ENCODE results near the gene RCSD1. TPM values are rescaled to one million over a fixed set of nuclear protein-coding genes. Genes with fewer than 3 reads are reported as not detected.
A peak's percentile ranks its signal among the peaks of the same experiment; 100 is the strongest.

The RCSD1 gene
- total and polyA plus RNA-seq, 2 of the 4 experiments (the other 2 are of a cell fraction): 0.03 TPM; not detected in 1

GRCh38 chr1:167746013-167746672, 116.1 kb downstream of the RCSD1 start:
- Histone ChIP-seq H3K79me1 (ENCODE audit: low read depth in 1 of 2, low read length in 2 of 2) (peaks cover 21 to 66% of the 10 kb centered on the region in 2 experiments), H3K4me3 (ENCODE audit: insufficient read depth, low read depth, low read length) (no peak overlapping the region), H3K14ac (replicated peaks; ENCODE audit: low read depth, low read length) (peak overlapping the region; percentile 75; the same call in 1 of the 2 replicates), H2BK5ac (ENCODE audit: low read depth, low read length, poor library complexity, severe bottlenecking) (no peak overlapping the region), H2AK9ac (replicated peaks; ENCODE audit: low read depth, low read length, poor library complexity) (no peak overlapping the region), H2BK20ac (ENCODE audit: low read depth, low read length) (no peak overlapping the region), H3K9me3 (ENCODE audit: control insufficient read depth, insufficient read depth, low read length) (no peaks in the 10 kb centered on the region), H2AFZ (replicated peaks; ENCODE audit: low read length, poor library complexity) (no peak overlapping the region), H4K5ac (ENCODE audit: low read depth, low read length) (no peak overlapping the region), H4K91ac (ENCODE audit: insufficient read depth, low read depth, low read length) (no peak overlapping the region), H3K9ac (ENCODE audit: low read depth, low read length) (no peak overlapping the region), H3K36me3 (ENCODE audit: control insufficient read depth, insufficient read depth, low read length) (no peaks in the 10 kb centered on the region), H3K4ac (ENCODE audit: low read depth, low read length) (no peak overlapping the region), H2BK120ac (ENCODE audit: low read depth, low read length) (no peak overlapping the region), H2BK15ac (ENCODE audit: low read depth, low read length) (no peak overlapping the region), H3K18ac (ENCODE audit: low read depth, low read length) (no peak overlapping the region), H3K27ac (ENCODE audit: insufficient read depth, low read length) (no peak overlapping the region), H3K56ac (ENCODE audit: extremely low read depth, insufficient read depth, low read length) (no peak overlapping the region), H4K20me1 (ENCODE audit: insufficient read depth, low read length) (peaks cover 66% of the 10 kb centered on the region), H3K27me3 (ENCODE audit: control insufficient read depth, insufficient read depth, low read length) (no peaks in the 10 kb centered on the region), H3K23ac (ENCODE audit: low read depth, low read length) (no peak overlapping the region), H3K4me1 (ENCODE audit: control insufficient read depth, insufficient read depth, low read length) (peaks cover 14% of the 10 kb centered on the region), H4K8ac (ENCODE audit: low read depth in 2 of 2, low read length in 2 of 2) (no peak overlapping the region), H3K9me1 (ENCODE audit: insufficient read depth, low read length) (peaks cover 25% of the 10 kb centered on the region), H2AK5ac (ENCODE audit: low read depth, low read length) (0 out of 2 replicates have a peak overlapping the region, but pooled peaks have one; percentile 5), H3K4me2 (ENCODE audit: low read depth, low read length) (no peak overlapping the region)
- WGBS, 2 experiments (ENCODE audit: extremely low coverage in 2 of 2, insufficient read length in 1 of 2): 100% methylated on average over 2 of the region's 5 CpGs; no CpG with 5 or more reads in 1 of the 2 experiments
- no peak for DNase-seq
- CTCF ChIA-PET: no interaction called here
- TF ChIP-seq CEBPB (IDR thresholded peaks at IDR 0.05; ENCODE audit: low read depth, low read length) (no peak), CHD1 (IDR thresholded peaks at IDR 0.05; ENCODE audit: low read depth, low read length) (no peak), SMC3 (IDR thresholded peaks at IDR 0.05; ENCODE audit: low read depth, low read length) (no peak), MAZ (IDR thresholded peaks at IDR 0.05; ENCODE audit: borderline replicate concordance, low read depth, low read length) (no peak), MAFK (IDR thresholded peaks at IDR 0.05; ENCODE audit: low read depth, low read length) (no peak), CTCF (conservative IDR thresholded peaks at IDR 0.05; ENCODE audit: low read depth, low read length) (no peak), NFE2L2 (IDR thresholded peaks at IDR 0.05; ENCODE audit: low read depth, low read length) (no peak), POLR2A (IDR thresholded peaks at IDR 0.05; ENCODE audit: low read depth, low read length) (no peak), FOS (IDR thresholded peaks at IDR 0.05; ENCODE audit: low read depth, low read length) (no peak), RAD21 (IDR thresholded peaks at IDR 0.05; ENCODE audit: low read length) (no peak), RFX5 (IDR thresholded peaks at IDR 0.05; ENCODE audit: low read depth, low read length) (no peak), MXI1 (IDR thresholded peaks at IDR 0.05; ENCODE audit: borderline replicate concordance, low read depth, low read length) (no peak), RCOR1 (IDR thresholded peaks at IDR 0.05; ENCODE audit: insufficient replicate concordance, low read length) (no peak), ELK1 (IDR thresholded peaks at IDR 0.05; ENCODE audit: borderline replicate concordance, low read depth, low read length) (no peak), BHLHE40 (IDR thresholded peaks at IDR 0.05; ENCODE audit: low read depth, low read length) (no peak), USF2 (IDR thresholded peaks at IDR 0.05; ENCODE audit: low read depth, low read length) (no peak)
- no TSS peak for BruUV-seq (replicated peaks)
- in situ Hi-C loops (cut with MboI; ENCODE audit: low sequenced_read_pairs): no loop called here
- POLR2A ChIA-PET (ENCODE audit: unreplicated experiment): no interaction called here
- dilution Hi-C loops (cut with HindIII; ENCODE audit: low sequenced_read_pairs, unreplicated experiment): no loop called here
- ATAC-seq (ENCODE audit: low read depth): no peak
- intact Hi-C loops (cut with micrococcal nuclease): no loop called here

Measured in IMR-90 (cell line).